ENCODE data around the gene AKT1.
"Not testable (repeated sequence)": the region's sequence is repeated elsewhere in the genome, so short reads cannot be mapped to it uniquely, and the experiment has no call there.

AKT1 gene

GRCh38 chr14:104794993-104795780, at the start of gene AKT1:
Gene AKT1 (minus strand): TSS chr14:104795748. CDS start chr14:104792643, 3,105 bp downstream.
- FAIRE-seq, result no peak
- no peak for DNase-seq (ENCODE audit: low spot score)

- no peak for DNase-seq (ENCODE audit: low spot score)
- no peak for FAIRE-seq
These were observed 49.6 kb upstream of the AKT1 start for GRCh38 chr14:104845033-104845666.

GRCh38 chr14:104844306-104845032, 48.9 kb upstream of the AKT1 start:
- FAIRE-seq, result no peak
- DNase-seq (ENCODE audit: low spot score), result no peak

GRCh38 chr14:104843442-104844305, 48.1 kb upstream of the AKT1 start:
- DNase-seq (ENCODE audit: low spot score) (no peak), FAIRE-seq (no peak)

- FAIRE-seq (no peak), DNase-seq (ENCODE audit: low spot score) (no peak)
These were observed 47.5 kb upstream of the AKT1 start for GRCh38 chr14:104843006-104843405.

GRCh38 chr14:104841730-104842129, 46.2 kb upstream of the AKT1 start:
- DNase-seq (ENCODE audit: low spot score) (no peak), FAIRE-seq (no peak)

GRCh38 chr14:104836171-104836935, 40.8 kb upstream of the AKT1 start:
- FAIRE-seq; DNase-seq (ENCODE audit: low spot score): not testable (repeated sequence)

- DNase-seq (ENCODE audit: low spot score) (no peak), FAIRE-seq (no peak)
These were observed 35.2 kb upstream of the AKT1 start for GRCh38 chr14:104830781-104831180.

GRCh38 chr14:104827177-104828055, 31.9 kb upstream of the AKT1 start:
- DNase-seq (ENCODE audit: low spot score) (no peak), FAIRE-seq (no peak)

GRCh38 chr14:104826861-104827176, 31.3 kb upstream of the AKT1 start:
- DNase-seq (ENCODE audit: low spot score), result no peak
- no peak for FAIRE-seq

- FAIRE-seq, result no peak
- DNase-seq (ENCODE audit: low spot score), result peak; percentile 42
These were observed 30.8 kb upstream of the AKT1 start for GRCh38 chr14:104826189-104826860.

GRCh38 chr14:104824353-104824997, 28.9 kb upstream of the AKT1 start:
- DNase-seq (ENCODE audit: low spot score) (no peak), FAIRE-seq (no peak)

- FAIRE-seq, result no peak
- no peak for DNase-seq (ENCODE audit: low spot score)
These were observed 27.5 kb upstream of the AKT1 start for GRCh38 chr14:104822821-104823615.

GRCh38 chr14:104821971-104822608, 26.5 kb upstream of the AKT1 start:
- FAIRE-seq, result no peak
- no peak for DNase-seq (ENCODE audit: low spot score)

- DNase-seq (ENCODE audit: low spot score) (no peak), FAIRE-seq (no peak)
These were observed 25.8 kb upstream of the AKT1 start for GRCh38 chr14:104821229-104821945.

GRCh38 chr14:104820669-104821228, 25.2 kb upstream of the AKT1 start:
- no peak for FAIRE-seq
- DNase-seq (ENCODE audit: low spot score), result no peak

All from RCC 7860 (cell line).